ENCODE results near the gene CCDC85C. TPM values are rescaled to one million over a fixed set of nuclear protein-coding genes. Genes with fewer than 3 reads are reported as not detected.

The CCDC85C gene
- total RNA-seq, 2 donors from 2014 or later = 35.1 to 47.2 TPM

- Histone ChIP-seq H3K36me3 (no peaks in the 10 kb centered on the region), H3K4me3 (no peak overlapping the region), H3K9me3 (no peaks in the 10 kb centered on the region), H3K27ac (no peak overlapping the region), H3K4me1 (replicated peaks) (no peaks in the 10 kb centered on the region), H3K27me3 (replicated peaks; ENCODE audit: insufficient read depth) (no peaks in the 10 kb centered on the region)
- WGBS = 59% methylated on average over 11 of the region's 11 CpGs
- no peak for DNase-seq (ENCODE audit: low spot score)
- intact Hi-C loops (cut with DNase I) = no loop called here
- no peak for TF ChIP-seq POLR2AphosphoS5 (IDR thresholded peaks at IDR 0.05)
- TF ChIP-seq POLR2A (IDR thresholded peaks at IDR 0.05) = no peak
- TF ChIP-seq CTCF (IDR thresholded peaks at IDR 0.05) = no peak
Measured at GRCh38 chr14:99544991-99545390, 59.0 kb downstream of the CCDC85C start.

GRCh38 chr14:99543985-99544384 is 60.0 kb downstream of the CCDC85C start:
- intact Hi-C loops (cut with DNase I) = no loop called here
- DNase-seq (ENCODE audit: low spot score) = no peak
- TF ChIP-seq POLR2AphosphoS5 (IDR thresholded peaks at IDR 0.05) = no peak
- no peak for TF ChIP-seq POLR2A (IDR thresholded peaks at IDR 0.05)
- no peak for TF ChIP-seq CTCF (IDR thresholded peaks at IDR 0.05)
- H3K4me3 ChIP-seq = no peak overlapping the region
- WGBS = 94% methylated on average over 12 of the region's 12 CpGs
- H3K9me3 ChIP-seq = no peaks in the 10 kb centered on the region
- no peaks in the 10 kb centered on the region for H3K36me3 ChIP-seq
- no peaks in the 10 kb centered on the region for H3K27me3 ChIP-seq (replicated peaks; ENCODE audit: insufficient read depth)
- H3K27ac ChIP-seq = no peak overlapping the region
- H3K4me1 ChIP-seq (replicated peaks) = no peaks in the 10 kb centered on the region

- TF ChIP-seq CTCF (IDR thresholded peaks at IDR 0.05) (no peak), POLR2A (IDR thresholded peaks at IDR 0.05) (no peak), POLR2AphosphoS5 (IDR thresholded peaks at IDR 0.05) (no peak)
- Histone ChIP-seq H3K27ac (no peak overlapping the region), H3K4me3 (no peak overlapping the region), H3K9me3 (no peaks in the 10 kb centered on the region), H3K36me3 (no peaks in the 10 kb centered on the region), H3K27me3 (replicated peaks; ENCODE audit: insufficient read depth) (no peaks in the 10 kb centered on the region), H3K4me1 (replicated peaks) (no peaks in the 10 kb centered on the region)
- no peak for DNase-seq (ENCODE audit: low spot score)
- 92% methylated on average over 4 of the region's 4 CpGs for WGBS
- intact Hi-C loops (cut with DNase I) = no loop called here
Measured at GRCh38 chr14:99543370-99543769, 60.6 kb downstream of the CCDC85C start.

- no peak for DNase-seq (ENCODE audit: low spot score)
- Histone ChIP-seq H3K4me1 (replicated peaks) (no peaks in the 10 kb centered on the region), H3K9me3 (no peaks in the 10 kb centered on the region), H3K27ac (no peak overlapping the region), H3K27me3 (replicated peaks; ENCODE audit: insufficient read depth) (no peaks in the 10 kb centered on the region), H3K4me3 (no peak overlapping the region), H3K36me3 (no peaks in the 10 kb centered on the region)
- intact Hi-C loops (cut with DNase I) = no loop called here
- TF ChIP-seq POLR2AphosphoS5 (IDR thresholded peaks at IDR 0.05) = no peak
- TF ChIP-seq POLR2A (IDR thresholded peaks at IDR 0.05) = no peak
- WGBS = 84% methylated on average over 11 of the region's 13 CpGs
Measured at GRCh38 chr14:99542566-99542965, 61.4 kb downstream of the CCDC85C start.

- H3K4me3 ChIP-seq = no peak overlapping the region
- H3K9me3 ChIP-seq = no peaks in the 10 kb centered on the region
- H3K27me3 ChIP-seq (replicated peaks; ENCODE audit: insufficient read depth) = no peaks in the 10 kb centered on the region
- no peaks in the 10 kb centered on the region for H3K4me1 ChIP-seq (replicated peaks)
- H3K27ac ChIP-seq = no peak overlapping the region
- TF ChIP-seq POLR2A (IDR thresholded peaks at IDR 0.05) = no peak
- no peak for TF ChIP-seq CTCF (IDR thresholded peaks at IDR 0.05)
- no peak for TF ChIP-seq POLR2AphosphoS5 (IDR thresholded peaks at IDR 0.05)
- no peaks in the 10 kb centered on the region for H3K36me3 ChIP-seq
- intact Hi-C loops (cut with DNase I) = no loop called here
- DNase-seq (ENCODE audit: low spot score) = no peak
- WGBS = 79% methylated on average over 16 of the region's 18 CpGs
Measured at GRCh38 chr14:99541677-99542470, 62.1 kb downstream of the CCDC85C start.

All from prostate gland (tissue), 2 donors.